Kidney (tissue), 14 donors: ENCODE data around the gene THSD8. TPM values are rescaled to one million over a fixed set of nuclear protein-coding genes. Genes with fewer than 3 reads are reported as not detected.

Experiments
- DNase-seq, 5 donors: peaks; one replicate each; pipeline ENCODE4 v3.0.0-alpha.2; 2013 to 2020
- FAIRE-seq: peaks from 2 replicates; lab custom pipeline; 2012; peaks lifted over from hg19 to GRCh38; lab: Jason Lieb, UNC
- H3K27ac ChIP-seq, 2 donors: one replicate each; pipeline ENCODE4 v1.7.0; 2013; ENCODE audit warnings: low read depth in 2 of 2, low read length in 2 of 2, inconsistent platforms in 1 of 2
- H3K27me3 ChIP-seq: one replicate; pipeline ENCODE4 v1.7.1; 2013; ENCODE audit warnings: low read length, inconsistent platforms; ENCODE audit not compliant: control insufficient read depth, insufficient read depth
- H3K36me3 ChIP-seq, 3 donors: one replicate each; pipeline versions ENCODE4 v1.7.0 to v1.7.1; 2013; ENCODE audit warnings: low read length in 3 of 3, control low read depth in 1 of 3, inconsistent platforms in 1 of 3; ENCODE audit not compliant: insufficient read depth in 3 of 3, control insufficient read depth in 2 of 3
- H3K4me1 ChIP-seq, 3 donors: one replicate each; pipeline versions ENCODE4 v1.7.0 to v1.7.1; 2013; ENCODE audit warnings: low read length in 3 of 3, inconsistent platforms in 1 of 3, low read depth in 1 of 3; ENCODE audit not compliant: control insufficient read depth in 2 of 3, insufficient read depth in 2 of 3
- H3K4me3 ChIP-seq, 3 donors: one replicate each; pipeline versions ENCODE4 v1.7.0 to v1.8.1; 2013; ENCODE audit warnings: low read length in 3 of 3, control low read depth in 1 of 3, inconsistent platforms in 1 of 3
- H3K9ac ChIP-seq, 3 donors: one replicate each; pipeline versions ENCODE4 v1.7.0 to v1.7.1; 2013; ENCODE audit warnings: low read length in 3 of 3, control low read depth in 1 of 3, inconsistent platforms in 1 of 3
- H3K9me3 ChIP-seq, 3 donors: one replicate each; pipeline versions ENCODE4 v1.7.0 to v1.7.1; 2013; ENCODE audit warnings: low read length in 3 of 3, control low read depth in 1 of 3, inconsistent platforms in 1 of 3; ENCODE audit not compliant: control insufficient read depth in 2 of 3, insufficient read depth in 1 of 3
- intact Hi-C: fragments of 100-400 bp; cut with DNase I; formaldehyde crosslinking; loops from one replicate; pipeline ENCODE4 v1.11.1; 2022
- polyA plus RNA-seq: library from polyadenylated mRNA; stranded (reverse); fragments of 350-450 nt; fragmentation: Illumina TruSeq; extraction: RNeasy Lipid Tissue Mini Kit (QIAGEN cat#74804); gene quantifications from one replicate; pipeline ENCODE4 v1.2.3, GENCODE V29; 2014; ENCODE audit warnings: low read depth, low replicate concordance; ENCODE audit not compliant: insufficient read depth
- total RNA-seq: library from RNA; stranded (reverse); fragmentation: NEBNext Ultra II Directional; extraction: Animal tissue kit (Norgen Biotek cat#: 25700); gene quantifications from one replicate; pipeline ENCODE4 v1.2.1, GENCODE V29; 2021
- TF ChIP-seq, protein P1 (sequence below): IDR thresholded peaks from 3 replicates; pipeline ENCODE4 v1.5.1; 2012; ENCODE audit warnings: mild to moderate bottlenecking, moderate library complexity, borderline replicate concordance; ENCODE audit not compliant: insufficient read depth; ENCODE audit errors: extremely low read depth
- donor health status: control.
- donor health status: control.
- donor health status: control.
- donor health status: control.
- donor health status: control.
- donor health status: DM: yes; HTN: yes; CAD: no.
- donor health status: Normal renal cell carcinoma (clear cell type).

THSD8 gene
- total and polyA plus RNA-seq, 2 donors from 2014 or later: 3.2 to 10.0 TPM

DNA sequence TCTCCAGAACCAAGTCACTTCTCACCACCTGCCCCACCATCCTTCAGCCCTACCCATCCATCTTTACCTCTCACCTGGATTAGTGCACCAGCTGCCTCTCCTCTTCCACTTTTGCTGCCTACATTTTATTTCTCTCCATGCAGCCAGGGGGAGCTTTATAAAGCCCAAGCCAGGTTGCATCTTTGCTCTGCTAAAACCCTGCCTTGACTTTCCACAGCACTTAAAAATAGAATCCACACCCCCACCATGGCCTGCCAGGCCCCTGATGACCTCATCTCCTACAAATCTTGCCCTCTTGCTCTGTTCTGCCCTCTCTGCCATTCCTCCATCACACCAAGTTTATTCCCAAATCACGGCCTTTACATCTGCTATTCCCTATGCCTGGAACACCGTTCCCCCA, 28.3 kb upstream of the THSD8 start:
- FAIRE-seq: no peak

DNA sequence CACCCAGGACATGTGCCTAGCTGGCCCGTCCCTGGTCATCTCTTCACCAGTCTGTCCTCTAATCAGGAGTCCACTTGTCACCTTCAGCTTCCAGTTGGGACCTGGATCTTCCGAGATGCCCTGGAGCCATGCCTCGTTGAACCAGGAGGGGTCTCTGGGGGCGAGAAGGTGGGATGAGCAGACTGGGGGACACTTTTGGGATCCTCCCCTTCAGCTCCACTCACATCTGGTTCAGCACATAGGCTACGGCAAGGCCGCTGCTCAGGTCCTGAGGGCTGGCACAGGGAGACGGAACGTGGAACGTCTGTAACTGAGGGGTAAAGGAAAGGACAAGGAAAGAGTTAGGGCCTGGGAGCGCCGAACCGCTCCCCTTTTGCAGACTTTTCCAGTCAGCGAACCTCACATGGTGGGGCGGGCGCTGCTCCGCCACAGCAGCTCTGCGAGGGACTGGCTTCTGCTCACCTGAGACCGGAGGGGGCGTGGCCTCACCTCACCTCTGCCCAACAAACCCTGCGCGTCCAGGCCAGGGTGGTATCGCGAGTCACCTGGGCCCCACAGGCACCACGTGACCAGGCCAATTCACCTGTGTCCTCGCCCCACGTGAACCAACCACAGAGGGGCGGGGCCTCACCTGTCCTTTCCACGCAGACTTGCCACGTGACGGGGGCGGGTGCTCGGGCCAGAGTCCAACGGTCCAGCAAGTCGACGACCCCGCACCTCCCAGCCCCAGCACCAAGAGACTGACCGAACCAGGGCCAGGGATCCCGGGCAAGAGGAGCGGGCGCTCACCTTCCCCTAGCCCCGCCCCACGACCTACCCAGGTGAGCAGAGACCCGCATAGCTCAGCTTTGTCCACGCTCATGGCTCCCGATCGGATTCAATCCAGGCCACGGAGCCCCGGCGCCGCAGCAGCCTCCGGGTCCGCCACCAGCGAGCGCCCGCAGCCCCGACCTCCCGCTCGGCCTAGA, 27.0 kb upstream of the THSD8 start, which contains the start of gene HOOK2:
Gene HOOK2, minus strand, starts transcription at position 965 of the 968 bp plus-strand sequence. Its CDS starts 103 bp downstream, at position 862.
- Histone ChIP-seq H3K9ac (peak within 1 kb of the TSS in 2 of 3 donors; percentile 39 to 88), H3K27ac (peak within 1 kb of the TSS; percentile 91 to 99), H3K27me3 (no peaks in the 10 kb centered on the region), H3K9me3 (no peaks in the 10 kb centered on the region), H3K4me1 (peaks cover 0 to 17% (median 4%) of the 10 kb centered on the region in 3 donors), H3K36me3 (peaks cover 0 to 4% (median 0%) of the 10 kb centered on the region in 3 donors), H3K4me3 (peak within 1 kb of the TSS; percentile 37 to 75 (median 57))
- TF ChIP-seq, protein P1, sequence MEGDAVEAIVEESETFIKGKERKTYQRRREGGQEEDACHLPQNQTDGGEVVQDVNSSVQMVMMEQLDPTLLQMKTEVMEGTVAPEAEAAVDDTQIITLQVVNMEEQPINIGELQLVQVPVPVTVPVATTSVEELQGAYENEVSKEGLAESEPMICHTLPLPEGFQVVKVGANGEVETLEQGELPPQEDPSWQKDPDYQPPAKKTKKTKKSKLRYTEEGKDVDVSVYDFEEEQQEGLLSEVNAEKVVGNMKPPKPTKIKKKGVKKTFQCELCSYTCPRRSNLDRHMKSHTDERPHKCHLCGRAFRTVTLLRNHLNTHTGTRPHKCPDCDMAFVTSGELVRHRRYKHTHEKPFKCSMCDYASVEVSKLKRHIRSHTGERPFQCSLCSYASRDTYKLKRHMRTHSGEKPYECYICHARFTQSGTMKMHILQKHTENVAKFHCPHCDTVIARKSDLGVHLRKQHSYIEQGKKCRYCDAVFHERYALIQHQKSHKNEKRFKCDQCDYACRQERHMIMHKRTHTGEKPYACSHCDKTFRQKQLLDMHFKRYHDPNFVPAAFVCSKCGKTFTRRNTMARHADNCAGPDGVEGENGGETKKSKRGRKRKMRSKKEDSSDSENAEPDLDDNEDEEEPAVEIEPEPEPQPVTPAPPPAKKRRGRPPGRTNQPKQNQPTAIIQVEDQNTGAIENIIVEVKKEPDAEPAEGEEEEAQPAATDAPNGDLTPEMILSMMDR: no peak
- intact Hi-C loops: no loop called here
- DNase-seq (peak; percentile 90 to 99 (median 93)), FAIRE-seq (no peak)

More for the DNA sequence above, 28.3 kb upstream of the THSD8 start:
- TF ChIP-seq, protein P1: no peak
- intact Hi-C loops: no loop called here
- H3K36me3 ChIP-seq: peaks cover 0 to 7% (median 0%) of the 10 kb centered on the region in 3 donors
- H3K4me1 ChIP-seq: peaks cover 0 to 13% (median 4%) of the 10 kb centered on the region in 3 donors
- H3K27me3 ChIP-seq: no peaks in the 10 kb centered on the region
- no peak overlapping the region for H3K27ac ChIP-seq
- H3K9ac ChIP-seq: no peak overlapping the region
- no peaks in the 10 kb centered on the region for H3K9me3 ChIP-seq
- DNase-seq: peak in 1 of 5 donors; percentile 15
- no peak overlapping the region for H3K4me3 ChIP-seq

DNA sequence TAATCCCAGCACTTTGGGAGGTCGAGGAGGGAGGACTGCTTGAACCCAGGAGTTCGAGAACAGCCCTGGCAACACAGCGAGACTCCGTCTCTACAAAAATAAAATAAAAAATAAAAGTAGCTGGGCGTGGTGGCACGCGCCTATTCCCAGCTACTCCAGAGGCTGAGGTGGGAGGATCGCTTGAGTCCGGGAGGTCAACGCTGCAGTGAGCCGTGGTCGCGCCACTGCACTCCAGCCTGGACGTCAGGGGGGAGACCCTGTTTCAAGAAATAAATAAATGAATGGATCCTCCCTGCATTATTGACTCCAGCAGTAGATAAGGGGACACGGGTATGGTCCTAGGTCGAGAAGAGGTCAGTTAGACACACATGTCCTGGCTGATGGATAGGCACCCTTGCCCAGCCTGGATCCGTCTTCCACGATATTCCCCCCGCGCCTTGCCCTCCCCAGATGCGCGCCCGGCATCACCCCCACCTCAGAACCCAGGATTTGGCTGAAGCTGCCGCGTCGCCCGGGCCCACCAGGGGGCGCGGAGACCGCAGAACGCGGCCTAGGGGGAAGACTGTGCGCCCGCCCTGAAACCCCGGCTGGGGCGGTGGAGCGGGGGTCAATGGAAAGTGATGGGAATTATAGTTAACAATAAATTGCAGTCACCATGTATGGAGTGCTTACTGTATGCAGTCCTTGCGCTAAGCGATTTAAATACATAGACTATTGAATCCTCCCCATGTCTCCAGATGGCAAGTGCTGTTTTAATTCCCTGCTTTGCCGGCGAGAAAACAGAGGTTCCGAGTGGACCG, 24.5 kb upstream of the THSD8 start:
- Histone ChIP-seq H3K4me3 (peak overlapping the region; percentile 28 to 75 (median 70)), H3K4me1 (peaks cover 0 to 20% (median 4%) of the 10 kb centered on the region in 3 donors), H3K9me3 (no peaks in the 10 kb centered on the region), H3K36me3 (no peaks in the 10 kb centered on the region), H3K27ac (peak overlapping the region; percentile 92 to 95), H3K9ac (peak overlapping the region in 2 of 3 donors; percentile 43 to 91), H3K27me3 (no peaks in the 10 kb centered on the region)
- intact Hi-C loops: no loop called here
- TF ChIP-seq, protein P1: peak; percentile 95
- FAIRE-seq: no peak
- DNase-seq: peak; percentile 74 to 93 (median 86)
